HepG2 (cell line): Measurements from ENCODE around the gene ZNHIT6. TPM values are rescaled to one million over a fixed set of nuclear protein-coding genes. Genes with fewer than 3 reads are reported as not detected.
"Not testable (repeated sequence)": the region's sequence is repeated elsewhere in the genome, so short reads cannot be mapped to it uniquely, and the experiment has no call there.

Source experiments
- KMT2B ChIP-seq: IDR thresholded peaks from 2 replicates; pipeline ENCODE4 v1.6.1; 2016; ENCODE audit warnings: missing genetic modification reagents, missing compliant biosample characterization
- POLR2A ChIP-seq, 2 experiments: IDR thresholded peaks; 2 replicates each; pipeline ENCODE4 v1.6.1; 2011; ENCODE audit warnings: low read depth in 2 of 2, low read length in 2 of 2, mild to moderate bottlenecking in 1 of 2, moderate library complexity in 1 of 2; ENCODE audit not compliant: insufficient read depth in 1 of 2
- SAP130 ChIP-seq: IDR thresholded peaks from 2 replicates; pipeline ENCODE4 v1.6.1; 2016; ENCODE audit warnings: low read depth
- SOX6 ChIP-seq, 2 experiments: fragments of 450-650 bp in 1 of 2; sonication (generic) in 1 of 2; formaldehyde crosslinking in 1 of 2; IDR thresholded peaks; 2 replicates each; pipeline versions ENCODE4 v1.4.0 to v1.6.1; 2017 to 2020; ENCODE audit warnings: antibody characterized with exemption in 1 of 2, mild to moderate bottlenecking in 1 of 2, missing genetic modification reagents in 1 of 2
- TBX2 ChIP-seq: sonication (generic); formaldehyde crosslinking; IDR thresholded peaks from 2 replicates; pipeline ENCODE4 v1.5.0; 2020; ENCODE audit warnings: missing genetic modification reagents, mild to moderate bottlenecking, borderline replicate concordance
- THAP9 ChIP-seq: sonication (generic); formaldehyde crosslinking; IDR thresholded peaks from 2 replicates; pipeline ENCODE4; 2020; ENCODE audit warnings: missing genetic modification reagents, mild to moderate bottlenecking, borderline replicate concordance
- ZFP90 ChIP-seq: sonication (generic); formaldehyde crosslinking; IDR thresholded peaks from 2 replicates; pipeline ENCODE4 v1.8.0; 2022; ENCODE audit warnings: missing genetic modification reagents, mild to moderate bottlenecking, inconsistent platforms, borderline replicate concordance
- ZNF629 ChIP-seq: sonication (generic); formaldehyde crosslinking; conservative IDR thresholded peaks from 2 replicates; pipeline ENCODE4 v1.5.0; 2020; ENCODE audit warnings: missing genetic modification reagents
- ZNF644 ChIP-seq: IDR thresholded peaks from 2 replicates; pipeline ENCODE4 v1.6.1; 2016; ENCODE audit warnings: low read depth
- ZNF878 ChIP-seq: sonication (generic); formaldehyde crosslinking; IDR thresholded peaks from 2 replicates; pipeline ENCODE4 v1.8.1; 2023; ENCODE audit warnings: mild to moderate bottlenecking, missing genetic modification reagents, moderate library complexity
- polyA plus RNA-seq, 8 experiments: library from polyadenylated mRNA; depleted of rRNA in 3 of 8; stranded (reverse) in 7 of 8; unstranded in 1 of 8; fragments of >200 nt; fragmentation: Illumina TruSeq in 4 of 8; extraction: Trizol in 4 of 8; gene quantifications; 2 replicates each; pipeline versions ENCODE4 v1.2.1 to v1.2.3, GENCODE V29; 2011 to 2016; ENCODE audit warnings: low read depth in 4 of 8, missing spikeins in 1 of 8, mixed read lengths in 1 of 8; ENCODE audit not compliant: insufficient read depth in 1 of 8
- total RNA-seq, 5 experiments: library from RNA; depleted of rRNA; stranded (reverse); fragments of >200 nt; fragmentation: Illumina TruSeq; extraction: Trizol; gene quantifications; 2 replicates each; pipeline ENCODE4 v1.2.3, GENCODE V29; 2016; ENCODE audit warnings: low read depth in 1 of 5
- TF ChIP-seq, protein P1 (sequence below): IDR thresholded peaks from 2 replicates; pipeline ENCODE4 v1.6.1; 2016; ENCODE audit warnings: mild to moderate bottlenecking
- TF ChIP-seq, protein P2 (sequence below): sonication (generic); formaldehyde crosslinking; IDR thresholded peaks from 2 replicates; pipeline ENCODE4 v1.5.1; 2020; ENCODE audit warnings: mild to moderate bottlenecking, moderate library complexity, missing genetic modification reagents
- TF ChIP-seq, protein P3 (sequence below): sonication (generic); formaldehyde crosslinking; IDR thresholded peaks from 2 replicates; pipeline ENCODE4 v1.5.0; 2020; ENCODE audit warnings: mild to moderate bottlenecking, missing genetic modification reagents
- TF ChIP-seq, protein P4 (sequence below), 2 experiments: sonication (generic) in 1 of 2; formaldehyde crosslinking in 1 of 2; IDR thresholded peaks; 2 replicates each; pipeline versions ENCODE4 v1.4.0 to v1.6.1; 2018 to 2020; ENCODE audit warnings: missing genetic modification reagents in 2 of 2, borderline replicate concordance in 1 of 2, low read depth in 1 of 2, mild to moderate bottlenecking in 1 of 2, missing biosample characterization in 1 of 2

Gene ZNHIT6
- total and polyA plus RNA-seq, 2 of the 13 experiments (the other 11 are each of a cell fraction or from before 2014, with no cell fraction given) = 6.0 to 15.2 TPM

GRCh38 chr1:85641598-85642556 is 66.4 kb downstream of the ZNHIT6 start (continued):
- TF ChIP-seq, protein P1, sequence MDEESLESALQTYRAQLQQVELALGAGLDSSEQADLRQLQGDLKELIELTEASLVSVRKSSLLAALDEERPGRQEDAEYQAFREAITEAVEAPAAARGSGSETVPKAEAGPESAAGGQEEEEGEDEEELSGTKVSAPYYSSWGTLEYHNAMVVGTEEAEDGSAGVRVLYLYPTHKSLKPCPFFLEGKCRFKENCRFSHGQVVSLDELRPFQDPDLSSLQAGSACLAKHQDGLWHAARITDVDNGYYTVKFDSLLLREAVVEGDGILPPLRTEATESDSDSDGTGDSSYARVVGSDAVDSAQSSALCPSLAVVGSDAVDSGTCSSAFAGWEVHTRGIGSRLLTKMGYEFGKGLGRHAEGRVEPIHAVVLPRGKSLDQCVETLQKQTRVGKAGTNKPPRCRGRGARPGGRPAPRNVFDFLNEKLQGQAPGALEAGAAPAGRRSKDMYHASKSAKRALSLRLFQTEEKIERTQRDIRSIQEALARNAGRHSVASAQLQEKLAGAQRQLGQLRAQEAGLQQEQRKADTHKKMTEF (CRISPR knock-in tag) = peak; percentile 80
- not testable (repeated sequence) for TF ChIP-seq SOX6 (IDR thresholded peaks at IDR 0.05)
- peak; percentile 17; the same call in 1 of the 2 replicates for TF ChIP-seq SOX6 (CRISPR knock-in tag; IDR thresholded peaks at IDR 0.05)
- 0 out of 2 replicates have a peak, but pooled peaks have one; percentile 27 for TF ChIP-seq ZNF878
- TF ChIP-seq POLR2A (IDR thresholded peaks at IDR 0.05; ENCODE audit: insufficient read depth in 1 of 2, low read depth in 2 of 2, low read length in 2 of 2) = peak in 1 of 2 experiments; percentile 40; a peak in 1 of 4 replicates
- TF ChIP-seq ZNF644 (CRISPR knock-in tag) = peak; percentile 68; the same call in 1 of the 2 replicates
- TF ChIP-seq, protein P2, sequence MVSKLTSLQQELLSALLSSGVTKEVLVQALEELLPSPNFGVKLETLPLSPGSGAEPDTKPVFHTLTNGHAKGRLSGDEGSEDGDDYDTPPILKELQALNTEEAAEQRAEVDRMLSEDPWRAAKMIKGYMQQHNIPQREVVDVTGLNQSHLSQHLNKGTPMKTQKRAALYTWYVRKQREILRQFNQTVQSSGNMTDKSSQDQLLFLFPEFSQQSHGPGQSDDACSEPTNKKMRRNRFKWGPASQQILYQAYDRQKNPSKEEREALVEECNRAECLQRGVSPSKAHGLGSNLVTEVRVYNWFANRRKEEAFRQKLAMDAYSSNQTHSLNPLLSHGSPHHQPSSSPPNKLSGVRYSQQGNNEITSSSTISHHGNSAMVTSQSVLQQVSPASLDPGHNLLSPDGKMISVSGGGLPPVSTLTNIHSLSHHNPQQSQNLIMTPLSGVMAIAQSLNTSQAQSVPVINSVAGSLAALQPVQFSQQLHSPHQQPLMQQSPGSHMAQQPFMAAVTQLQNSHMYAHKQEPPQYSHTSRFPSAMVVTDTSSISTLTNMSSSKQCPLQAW (CRISPR knock-in tag) = peak; percentile 45; the same call in 1 of the 2 replicates
- TF ChIP-seq KMT2B = 0 out of 2 replicates have a peak, but pooled peaks have one; percentile 24
- 0 out of 2 replicates have a peak, but pooled peaks have one; percentile 26 for TF ChIP-seq ZNF629 (CRISPR knock-in tag)
- 0 out of 2 replicates have a peak, but pooled peaks have one; percentile 42 for TF ChIP-seq ZFP90 (CRISPR knock-in tag)
- TF ChIP-seq, protein P3, sequence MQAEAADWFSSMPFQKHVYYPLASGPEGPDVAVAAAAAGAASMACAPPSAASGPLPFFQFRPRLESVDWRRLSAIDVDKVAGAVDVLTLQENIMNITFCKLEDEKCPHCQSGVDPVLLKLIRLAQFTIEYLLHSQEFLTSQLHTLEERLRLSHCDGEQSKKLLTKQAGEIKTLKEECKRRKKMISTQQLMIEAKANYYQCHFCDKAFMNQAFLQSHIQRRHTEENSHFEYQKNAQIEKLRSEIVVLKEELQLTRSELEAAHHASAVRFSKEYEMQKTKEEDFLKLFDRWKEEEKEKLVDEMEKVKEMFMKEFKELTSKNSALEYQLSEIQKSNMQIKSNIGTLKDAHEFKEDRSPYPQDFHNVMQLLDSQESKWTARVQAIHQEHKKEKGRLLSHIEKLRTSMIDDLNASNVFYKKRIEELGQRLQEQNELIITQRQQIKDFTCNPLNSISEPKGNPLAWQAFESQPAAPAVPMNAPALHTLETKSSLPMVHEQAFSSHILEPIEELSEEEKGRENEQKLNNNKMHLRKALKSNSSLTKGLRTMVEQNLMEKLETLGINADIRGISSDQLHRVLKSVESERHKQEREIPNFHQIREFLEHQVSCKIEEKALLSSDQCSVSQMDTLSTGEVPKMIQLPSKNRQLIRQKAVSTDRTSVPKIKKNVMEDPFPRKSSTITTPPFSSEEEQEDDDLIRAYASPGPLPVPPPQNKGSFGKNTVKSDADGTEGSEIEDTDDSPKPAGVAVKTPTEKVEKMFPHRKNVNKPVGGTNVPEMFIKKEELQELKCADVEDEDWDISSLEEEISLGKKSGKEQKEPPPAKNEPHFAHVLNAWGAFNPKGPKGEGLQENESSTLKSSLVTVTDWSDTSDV (CRISPR knock-in tag) = 0 out of 2 replicates have a peak, but pooled peaks have one; percentile 51
- TF ChIP-seq TBX2 (CRISPR knock-in tag) = 0 out of 2 replicates have a peak, but pooled peaks have one; percentile 26
- TF ChIP-seq, protein P4, sequence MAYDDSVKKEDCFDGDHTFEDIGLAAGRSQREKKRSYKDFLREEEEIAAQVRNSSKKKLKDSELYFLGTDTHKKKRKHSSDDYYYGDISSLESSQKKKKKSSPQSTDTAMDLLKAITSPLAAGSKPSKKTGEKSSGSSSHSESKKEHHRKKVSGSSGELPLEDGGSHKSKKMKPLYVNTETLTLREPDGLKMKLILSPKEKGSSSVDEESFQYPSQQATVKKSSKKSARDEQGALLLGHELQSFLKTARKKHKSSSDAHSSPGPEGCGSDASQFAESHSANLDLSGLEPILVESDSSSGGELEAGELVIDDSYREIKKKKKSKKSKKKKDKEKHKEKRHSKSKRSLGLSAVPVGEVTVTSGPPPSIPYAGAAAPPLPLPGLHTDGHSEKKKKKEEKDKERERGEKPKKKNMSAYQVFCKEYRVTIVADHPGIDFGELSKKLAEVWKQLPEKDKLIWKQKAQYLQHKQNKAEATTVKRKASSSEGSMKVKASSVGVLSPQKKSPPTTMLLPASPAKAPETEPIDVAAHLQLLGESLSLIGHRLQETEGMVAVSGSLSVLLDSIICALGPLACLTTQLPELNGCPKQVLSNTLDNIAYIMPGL (CRISPR knock-in tag; IDR thresholded peaks at IDR 0.05; ENCODE audit: borderline replicate concordance in 1 of 2, low read depth in 1 of 2) = 0 out of 4 replicates have a peak, but pooled peaks of 1 of the 2 experiments have one; percentile 40
- TF ChIP-seq SAP130 (CRISPR knock-in tag) = peak; percentile 38; the same call in 1 of the 2 replicates
- TF ChIP-seq THAP9 (CRISPR knock-in tag) = peak; percentile 45; the same call in 1 of the 2 replicates
